Measurements from ENCODE around the gene PVALEF. TPM values are rescaled to one million over a fixed set of nuclear protein-coding genes. Genes with fewer than 3 reads are reported as not detected.

Gene PVALEF
- total and polyA plus RNA-seq, 2 of the 13 experiments (the other 11 are each of a cell fraction or from before 2014, with no cell fraction given) = 0.18 TPM

DNA sequence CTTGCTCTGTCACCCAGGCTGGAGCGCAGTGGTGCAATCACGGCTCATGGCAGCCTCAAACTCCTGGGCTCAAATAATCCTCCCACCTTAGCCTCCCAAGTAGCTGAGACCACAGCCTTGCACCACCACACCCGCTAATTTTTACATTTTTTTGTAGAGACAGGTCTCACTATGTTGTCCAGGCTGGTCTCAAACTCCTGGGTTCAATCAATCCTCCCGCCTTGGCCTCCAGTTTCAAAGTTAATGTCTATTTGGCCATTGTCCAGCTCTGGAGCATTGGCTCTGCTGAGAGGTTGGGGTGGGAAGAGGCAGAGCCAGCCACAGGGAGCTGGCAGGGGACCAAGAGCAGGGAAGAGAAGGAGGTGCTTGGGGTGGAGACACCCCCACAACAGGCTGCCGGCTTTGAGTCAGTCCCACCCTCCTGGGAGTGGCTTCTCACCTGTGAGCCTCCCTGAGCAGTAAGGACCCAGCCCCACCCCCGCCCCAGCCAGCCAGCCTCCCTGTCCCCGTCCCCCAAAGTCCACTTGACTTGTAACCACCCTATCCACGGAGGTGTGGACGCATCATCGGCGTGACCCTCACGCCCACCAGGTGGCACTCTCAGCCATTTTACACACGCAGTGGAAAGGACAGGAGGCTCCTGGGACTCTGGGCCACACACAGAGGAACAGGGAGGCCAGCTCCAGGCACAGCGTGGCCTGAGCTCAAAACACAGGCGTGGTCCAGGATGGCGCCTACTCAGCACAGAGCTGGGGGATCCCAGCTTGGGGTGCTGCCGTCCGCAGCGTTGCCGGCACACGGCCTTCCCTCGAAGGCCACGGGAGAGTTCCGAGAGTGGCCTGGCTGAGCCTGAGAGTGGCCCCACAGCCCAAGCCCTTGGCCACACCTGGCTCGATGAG, 22.8 kb upstream of the PVALEF start (continued):
- TF ChIP-seq, protein P1, sequence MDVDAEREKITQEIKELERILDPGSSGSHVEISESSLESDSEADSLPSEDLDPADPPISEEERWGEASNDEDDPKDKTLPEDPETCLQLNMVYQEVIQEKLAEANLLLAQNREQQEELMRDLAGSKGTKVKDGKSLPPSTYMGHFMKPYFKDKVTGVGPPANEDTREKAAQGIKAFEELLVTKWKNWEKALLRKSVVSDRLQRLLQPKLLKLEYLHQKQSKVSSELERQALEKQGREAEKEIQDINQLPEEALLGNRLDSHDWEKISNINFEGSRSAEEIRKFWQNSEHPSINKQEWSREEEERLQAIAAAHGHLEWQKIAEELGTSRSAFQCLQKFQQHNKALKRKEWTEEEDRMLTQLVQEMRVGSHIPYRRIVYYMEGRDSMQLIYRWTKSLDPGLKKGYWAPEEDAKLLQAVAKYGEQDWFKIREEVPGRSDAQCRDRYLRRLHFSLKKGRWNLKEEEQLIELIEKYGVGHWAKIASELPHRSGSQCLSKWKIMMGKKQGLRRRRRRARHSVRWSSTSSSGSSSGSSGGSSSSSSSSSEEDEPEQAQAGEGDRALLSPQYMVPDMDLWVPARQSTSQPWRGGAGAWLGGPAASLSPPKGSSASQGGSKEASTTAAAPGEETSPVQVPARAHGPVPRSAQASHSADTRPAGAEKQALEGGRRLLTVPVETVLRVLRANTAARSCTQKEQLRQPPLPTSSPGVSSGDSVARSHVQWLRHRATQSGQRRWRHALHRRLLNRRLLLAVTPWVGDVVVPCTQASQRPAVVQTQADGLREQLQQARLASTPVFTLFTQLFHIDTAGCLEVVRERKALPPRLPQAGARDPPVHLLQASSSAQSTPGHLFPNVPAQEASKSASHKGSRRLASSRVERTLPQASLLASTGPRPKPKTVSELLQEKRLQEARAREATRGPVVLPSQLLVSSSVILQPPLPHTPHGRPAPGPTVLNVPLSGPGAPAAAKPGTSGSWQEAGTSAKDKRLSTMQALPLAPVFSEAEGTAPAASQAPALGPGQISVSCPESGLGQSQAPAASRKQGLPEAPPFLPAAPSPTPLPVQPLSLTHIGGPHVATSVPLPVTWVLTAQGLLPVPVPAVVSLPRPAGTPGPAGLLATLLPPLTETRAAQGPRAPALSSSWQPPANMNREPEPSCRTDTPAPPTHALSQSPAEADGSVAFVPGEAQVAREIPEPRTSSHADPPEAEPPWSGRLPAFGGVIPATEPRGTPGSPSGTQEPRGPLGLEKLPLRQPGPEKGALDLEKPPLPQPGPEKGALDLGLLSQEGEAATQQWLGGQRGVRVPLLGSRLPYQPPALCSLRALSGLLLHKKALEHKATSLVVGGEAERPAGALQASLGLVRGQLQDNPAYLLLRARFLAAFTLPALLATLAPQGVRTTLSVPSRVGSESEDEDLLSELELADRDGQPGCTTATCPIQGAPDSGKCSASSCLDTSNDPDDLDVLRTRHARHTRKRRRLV (CRISPR knock-in tag; IDR thresholded peaks at IDR 0.05) = no peak
- TF ChIP-seq ZSCAN12 (CRISPR knock-in tag; IDR thresholded peaks at IDR 0.05) (no peak), HIVEP1 (CRISPR knock-in tag; IDR thresholded peaks at IDR 0.05) (peak; percentile 54; the same call in 1 of the 2 replicates), FOXP4 (CRISPR knock-in tag; IDR thresholded peaks at IDR 0.05) (0 out of 2 replicates have a peak, but pooled peaks have one; percentile 20), ZNF441 (CRISPR knock-in tag; IDR thresholded peaks at IDR 0.05; ENCODE audit: borderline replicate concordance) (no peak), MEIS1 (CRISPR knock-in tag; IDR thresholded peaks at IDR 0.05; ENCODE audit: borderline replicate concordance) (0 out of 2 replicates have a peak, but pooled peaks have one; percentile 36), ZNF556 (CRISPR knock-in tag; IDR thresholded peaks at IDR 0.05; ENCODE audit: borderline replicate concordance) (peak; percentile 70; the same call in 1 of the 2 replicates), KAT7 (CRISPR knock-in tag; IDR thresholded peaks at IDR 0.05; ENCODE audit: borderline replicate concordance) (0 out of 2 replicates have a peak, but pooled peaks have one; percentile 32), HNRNPUL1 (IDR thresholded peaks at IDR 0.05; ENCODE audit: low read depth, low read length) (no peak), ZNF256 (CRISPR knock-in tag; conservative IDR thresholded peaks at IDR 0.05) (no peak), ZNF274 (CRISPR knock-in tag; IDR thresholded peaks at IDR 0.05) (peak; percentile 86), HNF4A (CRISPR knock-in tag; IDR thresholded peaks at IDR 0.05) (peak; percentile 16; the same call in 1 of the 2 replicates), ZSCAN22 (CRISPR knock-in tag; IDR thresholded peaks at IDR 0.05) (no peak), ZNF619 (CRISPR knock-in tag; IDR thresholded peaks at IDR 0.05) (no peak), IKZF1 (IDR thresholded peaks at IDR 0.05) (no peak), ELF3 (CRISPR knock-in tag; IDR thresholded peaks at IDR 0.05) (peak; percentile 45; the same call in 1 of the 2 replicates), TCF7 (IDR thresholded peaks at IDR 0.05; ENCODE audit: low read depth) (no peak)
- TF ChIP-seq, protein P2, sequence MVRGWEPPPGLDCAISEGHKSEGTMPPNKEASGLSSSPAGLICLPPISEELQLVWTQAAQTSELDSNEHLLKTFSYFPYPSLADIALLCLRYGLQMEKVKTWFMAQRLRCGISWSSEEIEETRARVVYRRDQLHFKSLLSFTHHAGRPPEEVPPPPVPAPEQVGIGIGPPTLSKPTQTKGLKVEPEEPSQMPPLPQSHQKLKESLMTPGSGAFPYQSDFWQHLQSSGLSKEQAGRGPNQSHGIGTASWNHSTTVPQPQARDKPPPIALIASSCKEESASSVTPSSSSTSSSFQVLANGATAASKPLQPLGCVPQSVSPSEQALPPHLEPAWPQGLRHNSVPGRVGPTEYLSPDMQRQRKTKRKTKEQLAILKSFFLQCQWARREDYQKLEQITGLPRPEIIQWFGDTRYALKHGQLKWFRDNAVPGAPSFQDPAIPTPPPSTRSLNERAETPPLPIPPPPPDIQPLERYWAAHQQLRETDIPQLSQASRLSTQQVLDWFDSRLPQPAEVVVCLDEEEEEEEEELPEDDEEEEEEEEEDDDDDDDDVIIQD (CRISPR knock-in tag; IDR thresholded peaks at IDR 0.05; ENCODE audit: low read depth) = 0 out of 2 replicates have a peak, but pooled peaks have one; percentile 17
- TF ChIP-seq, protein P3, sequence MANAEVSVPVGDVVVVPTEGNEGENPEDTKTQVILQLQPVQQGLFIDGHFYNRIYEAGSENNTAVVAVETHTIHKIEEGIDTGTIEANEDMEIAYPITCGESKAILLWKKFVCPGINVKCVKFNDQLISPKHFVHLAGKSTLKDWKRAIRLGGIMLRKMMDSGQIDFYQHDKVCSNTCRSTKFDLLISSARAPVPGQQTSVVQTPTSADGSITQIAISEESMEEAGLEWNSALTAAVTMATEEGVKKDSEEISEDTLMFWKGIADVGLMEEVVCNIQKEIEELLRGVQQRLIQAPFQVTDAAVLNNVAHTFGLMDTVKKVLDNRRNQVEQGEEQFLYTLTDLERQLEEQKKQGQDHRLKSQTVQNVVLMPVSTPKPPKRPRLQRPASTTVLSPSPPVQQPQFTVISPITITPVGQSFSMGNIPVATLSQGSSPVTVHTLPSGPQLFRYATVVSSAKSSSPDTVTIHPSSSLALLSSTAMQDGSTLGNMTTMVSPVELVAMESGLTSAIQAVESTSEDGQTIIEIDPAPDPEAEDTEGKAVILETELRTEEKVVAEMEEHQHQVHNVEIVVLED (CRISPR knock-in tag; IDR thresholded peaks at IDR 0.05; ENCODE audit: borderline replicate concordance) = no peak
